ENCODE measurements around the gene ATP1B1.

DNA sequence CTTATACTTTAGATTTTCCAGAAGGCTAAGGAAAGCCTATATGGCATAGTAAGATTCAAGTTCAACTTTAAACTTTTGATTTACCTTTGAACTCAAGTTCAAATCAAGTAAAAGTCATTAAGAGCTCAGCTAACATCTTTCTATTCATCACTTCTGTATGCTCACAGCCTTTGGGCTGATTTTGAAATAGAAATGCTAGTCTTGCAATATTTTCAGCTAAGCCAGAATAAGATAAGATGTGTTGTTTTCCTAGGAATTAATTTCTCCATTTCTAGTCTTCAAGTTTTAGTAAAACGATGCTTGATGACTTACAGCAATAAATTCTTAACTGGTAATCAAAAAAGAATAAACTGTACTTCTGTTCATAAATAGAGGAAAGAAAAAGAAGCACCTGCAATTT, 35.6 kb downstream of the ATP1B1 start:
- TF ChIP-seq ETV6 (CRISPR knock-in tag; conservative IDR thresholded peaks at IDR 0.05), result no peak
- TF ChIP-seq, protein P1, sequence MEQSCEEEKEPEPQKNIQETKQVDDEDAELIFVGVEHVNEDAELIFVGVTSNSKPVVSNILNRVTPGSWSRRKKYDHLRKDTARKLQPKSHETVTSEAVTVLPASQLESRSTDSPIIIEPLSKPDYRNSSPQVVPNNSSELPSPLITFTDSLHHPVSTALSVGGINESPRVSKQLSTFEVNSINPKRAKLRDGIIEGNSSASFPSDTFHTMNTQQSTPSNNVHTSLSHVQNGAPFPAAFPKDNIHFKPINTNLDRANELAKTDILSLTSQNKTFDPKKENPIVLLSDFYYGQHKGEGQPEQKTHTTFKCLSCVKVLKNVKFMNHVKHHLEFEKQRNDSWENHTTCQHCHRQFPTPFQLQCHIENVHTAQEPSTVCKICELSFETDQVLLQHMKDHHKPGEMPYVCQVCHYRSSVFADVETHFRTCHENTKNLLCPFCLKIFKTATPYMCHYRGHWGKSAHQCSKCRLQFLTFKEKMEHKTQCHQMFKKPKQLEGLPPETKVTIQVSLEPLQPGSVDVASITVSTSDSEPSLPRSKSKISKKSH (CRISPR knock-in tag; IDR thresholded peaks at IDR 0.05; ENCODE audit: borderline replicate concordance), result no peak
- no peak for TF ChIP-seq HDAC6 (IDR thresholded peaks at IDR 0.05; ENCODE audit: low read depth, low read length)
